Activated naive CD4-positive, alpha-beta T cell treated with anti-CD3 and anti-CD28 coated beads, Interleukin-2, amount 10 ng/mL, durations not matched to agents 7 days and 5 days (primary cell): ENCODE measurements around the gene HAPLN1.

Source experiments
- CTCF ChIA-PET: fragments of 350-600 bp; sonication (Branson Sonifier 250); formaldehyde crosslinking; loops from one replicate; lab custom pipeline; 2021; ENCODE audit warnings: antibody characterized with exemption; lab: Charles Lee
- DNase-seq: peaks from one replicate; pipeline ENCODE4 v3.0.0-alpha.2; 2020
- H3K27ac Mint-ChIP-seq: one replicate; pipeline ENCODE4 v1.8.0; 2021; ENCODE audit warnings: mild to moderate bottlenecking, moderate library complexity, mixed read lengths
- H3K27me3 Mint-ChIP-seq: one replicate; pipeline ENCODE4 v1.8.0; 2021; ENCODE audit warnings: mild to moderate bottlenecking, mixed read lengths
- H3K36me3 Mint-ChIP-seq: one replicate; pipeline ENCODE4 v1.8.0; 2021; ENCODE audit warnings: mixed read lengths
- H3K4me1 Mint-ChIP-seq: one replicate; pipeline ENCODE4 v1.8.0; 2021; ENCODE audit warnings: mixed read lengths
- H3K4me3 Mint-ChIP-seq: one replicate; pipeline ENCODE4 v1.8.0; 2021; ENCODE audit warnings: mild to moderate bottlenecking, moderate library complexity, mixed read lengths
- H3K9me3 Mint-ChIP-seq: one replicate; pipeline ENCODE4 v1.8.0; 2021; ENCODE audit warnings: mixed read lengths

Gene HAPLN1

GRCh38 chr5:83703059-83703458, 17.6 kb downstream of the HAPLN1 start:
- CTCF ChIA-PET = no interaction called here
- Mint-ChIP-seq H3K9me3 (no peaks in the 10 kb centered on the region), H3K27me3 (no peaks in the 10 kb centered on the region), H3K4me3 (no peak overlapping the region), H3K36me3 (no peaks in the 10 kb centered on the region), H3K27ac (no peak overlapping the region), H3K4me1 (no peaks in the 10 kb centered on the region)
- DNase-seq = no peak

GRCh38 chr5:83701886-83702285, 18.8 kb downstream of the HAPLN1 start:
- DNase-seq = no peak
- H3K27me3 Mint-ChIP-seq = no peaks in the 10 kb centered on the region
- no peaks in the 10 kb centered on the region for H3K4me1 Mint-ChIP-seq
- CTCF ChIA-PET = no interaction called here
- no peaks in the 10 kb centered on the region for H3K9me3 Mint-ChIP-seq
- no peaks in the 10 kb centered on the region for H3K36me3 Mint-ChIP-seq
- H3K27ac Mint-ChIP-seq = no peak overlapping the region
- no peak overlapping the region for H3K4me3 Mint-ChIP-seq

- CTCF ChIA-PET = no interaction called here
- H3K36me3 Mint-ChIP-seq = no peaks in the 10 kb centered on the region
- no peaks in the 10 kb centered on the region for H3K27me3 Mint-ChIP-seq
- no peak overlapping the region for H3K4me3 Mint-ChIP-seq
- no peaks in the 10 kb centered on the region for H3K4me1 Mint-ChIP-seq
- H3K9me3 Mint-ChIP-seq = no peaks in the 10 kb centered on the region
- no peak overlapping the region for H3K27ac Mint-ChIP-seq
- DNase-seq = no peak
These were observed 30.8 kb downstream of the HAPLN1 start for GRCh38 chr5:83689881-83690280.

GRCh38 chr5:83688281-83688680, 32.4 kb downstream of the HAPLN1 start:
- H3K27me3 Mint-ChIP-seq = no peaks in the 10 kb centered on the region

GRCh38 chr5:83687124-83687619, 33.5 kb downstream of the HAPLN1 start:
- Mint-ChIP-seq H3K36me3 (no peaks in the 10 kb centered on the region), H3K4me3 (no peak overlapping the region), H3K27me3 (no peaks in the 10 kb centered on the region), H3K9me3 (no peaks in the 10 kb centered on the region), H3K4me1 (no peaks in the 10 kb centered on the region), H3K27ac (no peak overlapping the region)
- CTCF ChIA-PET = no interaction called here
- no peak for DNase-seq

More at GRCh38 chr5:83688281-83688680, 32.4 kb downstream of the HAPLN1 start:
- Mint-ChIP-seq H3K4me3 (no peak overlapping the region), H3K9me3 (no peaks in the 10 kb centered on the region), H3K27ac (no peak overlapping the region), H3K36me3 (no peaks in the 10 kb centered on the region), H3K4me1 (no peaks in the 10 kb centered on the region)
- no peak for DNase-seq
- CTCF ChIA-PET = no interaction called here

- H3K36me3 Mint-ChIP-seq = no peaks in the 10 kb centered on the region
- no peak overlapping the region for H3K4me3 Mint-ChIP-seq
- CTCF ChIA-PET = no interaction called here
These were observed 34.4 kb downstream of the HAPLN1 start for GRCh38 chr5:83686251-83686650.

GRCh38 chr5:83683836-83684235, 36.8 kb downstream of the HAPLN1 start:
- CTCF ChIA-PET = no interaction called here
- no peaks in the 10 kb centered on the region for H3K36me3 Mint-ChIP-seq

More at GRCh38 chr5:83686251-83686650, 34.4 kb downstream of the HAPLN1 start:
- Mint-ChIP-seq H3K27ac (no peak overlapping the region), H3K27me3 (no peaks in the 10 kb centered on the region), H3K9me3 (no peaks in the 10 kb centered on the region), H3K4me1 (no peaks in the 10 kb centered on the region)
- no peak for DNase-seq

GRCh38 chr5:83672646-83673045, 48.0 kb downstream of the HAPLN1 start:
- H3K4me3 Mint-ChIP-seq = no peak overlapping the region
- no peaks in the 10 kb centered on the region for H3K4me1 Mint-ChIP-seq
- CTCF ChIA-PET = no interaction called here
- no peaks in the 10 kb centered on the region for H3K9me3 Mint-ChIP-seq
- H3K27ac Mint-ChIP-seq = no peak overlapping the region
- H3K27me3 Mint-ChIP-seq = no peaks in the 10 kb centered on the region
- H3K36me3 Mint-ChIP-seq = no peaks in the 10 kb centered on the region
- no peak for DNase-seq

More at GRCh38 chr5:83683836-83684235, 36.8 kb downstream of the HAPLN1 start:
- Mint-ChIP-seq H3K4me1 (no peaks in the 10 kb centered on the region), H3K27me3 (no peaks in the 10 kb centered on the region), H3K9me3 (no peaks in the 10 kb centered on the region), H3K4me3 (no peak overlapping the region), H3K27ac (no peak overlapping the region)
- DNase-seq = no peak

- Mint-ChIP-seq H3K4me1 (no peaks in the 10 kb centered on the region), H3K4me3 (no peak overlapping the region), H3K36me3 (no peaks in the 10 kb centered on the region), H3K27ac (no peak overlapping the region), H3K9me3 (no peaks in the 10 kb centered on the region), H3K27me3 (no peaks in the 10 kb centered on the region)
- CTCF ChIA-PET = no interaction called here
- no peak for DNase-seq
These were observed 48.5 kb downstream of the HAPLN1 start for GRCh38 chr5:83672158-83672557.

- Mint-ChIP-seq H3K27me3 (no peaks in the 10 kb centered on the region), H3K4me3 (no peak overlapping the region), H3K36me3 (no peaks in the 10 kb centered on the region), H3K27ac (no peak overlapping the region), H3K9me3 (no peaks in the 10 kb centered on the region), H3K4me1 (no peaks in the 10 kb centered on the region)
- DNase-seq = no peak
- CTCF ChIA-PET = no interaction called here
These were observed 55.0 kb downstream of the HAPLN1 start for GRCh38 chr5:83665631-83666030.

- Mint-ChIP-seq H3K36me3 (no peaks in the 10 kb centered on the region), H3K9me3 (no peaks in the 10 kb centered on the region), H3K4me1 (no peaks in the 10 kb centered on the region), H3K4me3 (no peak overlapping the region), H3K27ac (no peak overlapping the region), H3K27me3 (no peaks in the 10 kb centered on the region)
- CTCF ChIA-PET = no interaction called here
- no peak for DNase-seq
These were observed 58.1 kb downstream of the HAPLN1 start for GRCh38 chr5:83662558-83662957.

GRCh38 chr5:83657807-83658525, 62.7 kb downstream of the HAPLN1 start:
- Mint-ChIP-seq H3K4me1 (no peaks in the 10 kb centered on the region), H3K9me3 (no peaks in the 10 kb centered on the region), H3K36me3 (no peaks in the 10 kb centered on the region), H3K4me3 (no peak overlapping the region), H3K27me3 (no peaks in the 10 kb centered on the region), H3K27ac (no peak overlapping the region)
- CTCF ChIA-PET = no interaction called here
- DNase-seq = no peak

- H3K27ac Mint-ChIP-seq = no peak overlapping the region
- H3K4me1 Mint-ChIP-seq = no peaks in the 10 kb centered on the region
- no peaks in the 10 kb centered on the region for H3K9me3 Mint-ChIP-seq
- no peak for DNase-seq
- no peak overlapping the region for H3K4me3 Mint-ChIP-seq
- CTCF ChIA-PET = interaction anchor here (0.7 kb wide), 1 partner anchor 51 kb away, joined by 3 read pairs; no protein-coding TSS in a partner anchor
- no peaks in the 10 kb centered on the region for H3K27me3 Mint-ChIP-seq
- H3K36me3 Mint-ChIP-seq = no peaks in the 10 kb centered on the region
These were observed 66.1 kb downstream of the HAPLN1 start for GRCh38 chr5:83654427-83654994.

GRCh38 chr5:83653669-83654068, 67.0 kb downstream of the HAPLN1 start:
- Mint-ChIP-seq H3K27ac (no peak overlapping the region), H3K4me3 (no peak overlapping the region), H3K27me3 (no peaks in the 10 kb centered on the region), H3K36me3 (no peaks in the 10 kb centered on the region), H3K4me1 (no peaks in the 10 kb centered on the region), H3K9me3 (no peaks in the 10 kb centered on the region)
- CTCF ChIA-PET = no interaction called here
- no peak for DNase-seq

GRCh38 chr5:83645936-83646335, 74.7 kb downstream of the HAPLN1 start:
- H3K27me3 Mint-ChIP-seq = no peaks in the 10 kb centered on the region

More at GRCh38 chr5:83645936-83646335, 74.7 kb downstream of the HAPLN1 start:
- H3K4me1 Mint-ChIP-seq = no peaks in the 10 kb centered on the region
- H3K4me3 Mint-ChIP-seq = no peak overlapping the region
- no peaks in the 10 kb centered on the region for H3K36me3 Mint-ChIP-seq
- H3K27ac Mint-ChIP-seq = no peak overlapping the region
- no peak for DNase-seq
- no peaks in the 10 kb centered on the region for H3K9me3 Mint-ChIP-seq
- CTCF ChIA-PET = no interaction called here
